ENCODE results near the gene EXOSC9. TPM values are rescaled to one million over a fixed set of nuclear protein-coding genes. Genes with fewer than 3 reads are reported as not detected.

The EXOSC9 gene
- total and polyA plus RNA-seq, 4 donors = 5.3 to 20.0 (median 10.0) TPM

GRCh38 chr4:121777625-121778024, 23.5 kb upstream of the EXOSC9 start (continued):
- TF ChIP-seq REST (IDR thresholded peaks at IDR 0.05) (no peak), FOXA2 (IDR thresholded peaks at IDR 0.05) (no peak), TAF1 (conservative IDR thresholded peaks at IDR 0.05) (no peak), EGR1 (IDR thresholded peaks at IDR 0.05; ENCODE audit: low read depth in 2 of 2) (no peak)

DNA sequence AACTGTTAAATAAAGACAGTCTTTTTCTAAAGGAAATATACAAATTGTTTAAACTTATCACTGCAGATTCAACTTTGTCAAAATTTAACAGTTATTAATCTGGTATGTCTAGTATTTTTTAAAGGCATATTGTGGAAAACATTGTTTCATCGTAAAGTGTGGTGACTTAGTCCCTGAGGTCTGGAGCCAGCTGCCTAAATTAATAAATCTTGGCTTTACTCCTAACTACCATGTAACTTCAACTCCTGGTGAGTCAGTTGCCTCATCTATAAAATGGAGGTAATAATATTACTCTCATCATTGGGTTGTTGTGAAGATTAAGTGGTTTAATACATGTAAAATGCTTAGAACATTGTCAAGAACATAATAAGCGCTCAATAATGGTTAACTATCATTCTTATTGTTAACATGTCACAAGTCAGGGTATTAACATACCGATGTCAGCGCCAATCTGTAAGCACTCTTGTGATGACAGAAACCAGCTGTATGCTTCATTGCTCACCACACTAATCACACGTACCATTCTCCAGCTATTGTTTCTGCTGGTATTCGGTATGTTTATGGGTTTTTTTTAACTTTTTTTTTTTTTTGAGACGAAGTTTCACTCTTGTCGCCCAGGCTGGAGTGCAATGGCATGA, 22.0 kb upstream of the EXOSC9 start:
- DNase-seq (ENCODE audit: low spot score) = no peak
- Histone ChIP-seq H3K4me3 (ENCODE audit: low read depth in 1 of 3, low read length in 3 of 3) (no peak overlapping the region), H3K4me1 (ENCODE audit: control insufficient read depth in 4 of 4, insufficient read depth in 4 of 4, low read length in 3 of 4) (no peaks in the 10 kb centered on the region), H3K27me3 (ENCODE audit: control insufficient read depth in 4 of 4, insufficient read depth in 4 of 4, low read length in 3 of 4) (no peaks in the 10 kb centered on the region), H3K9me3 (ENCODE audit: control insufficient read depth in 4 of 4, low read length in 3 of 4) (peaks cover 0 to under 1% (median 0%) of the 10 kb centered on the region in 4 donors), H3K36me3 (ENCODE audit: control insufficient read depth in 4 of 4, insufficient read depth in 3 of 4, low read depth in 1 of 4, low read length in 3 of 4) (no peaks in the 10 kb centered on the region), H3K27ac (ENCODE audit: low read depth in 1 of 2, low read length in 2 of 2) (no peak overlapping the region), H3K9ac (ENCODE audit: low read depth in 1 of 2, low read length in 2 of 2) (no peak overlapping the region)
- 81% methylated on average over 8 of the region's 8 CpGs for WGBS
- TF ChIP-seq FOXA2 (IDR thresholded peaks at IDR 0.05) (no peak), EGR1 (IDR thresholded peaks at IDR 0.05; ENCODE audit: low read depth in 2 of 2) (no peak), NR2F2 (IDR thresholded peaks at IDR 0.05) (no peak), SP1 (IDR thresholded peaks at IDR 0.05) (no peak), HNF4A (conservative IDR thresholded peaks at IDR 0.05) (no peak), FOXA1 (IDR thresholded peaks at IDR 0.05) (no peak), REST (IDR thresholded peaks at IDR 0.05) (no peak), JUND (IDR thresholded peaks at IDR 0.05) (no peak), CTCF (IDR thresholded peaks at IDR 0.05; ENCODE audit: low read depth, low read length, missing input control) (no peak), HNF4G (IDR thresholded peaks at IDR 0.05) (no peak), YY1 (IDR thresholded peaks at IDR 0.05) (no peak), TAF1 (conservative IDR thresholded peaks at IDR 0.05) (no peak), RAD21 (IDR thresholded peaks at IDR 0.05) (no peak), ZBTB33 (IDR thresholded peaks at IDR 0.05) (no peak), RXRA (IDR thresholded peaks at IDR 0.05) (no peak)
- TF ChIP-seq, protein P1, sequence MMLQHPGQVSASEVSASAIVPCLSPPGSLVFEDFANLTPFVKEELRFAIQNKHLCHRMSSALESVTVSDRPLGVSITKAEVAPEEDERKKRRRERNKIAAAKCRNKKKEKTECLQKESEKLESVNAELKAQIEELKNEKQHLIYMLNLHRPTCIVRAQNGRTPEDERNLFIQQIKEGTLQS (IDR thresholded peaks at IDR 0.05) = no peak
- TF ChIP-seq, protein P2, sequence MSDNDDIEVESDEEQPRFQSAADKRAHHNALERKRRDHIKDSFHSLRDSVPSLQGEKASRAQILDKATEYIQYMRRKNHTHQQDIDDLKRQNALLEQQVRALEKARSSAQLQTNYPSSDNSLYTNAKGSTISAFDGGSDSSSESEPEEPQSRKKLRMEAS (IDR thresholded peaks at IDR 0.05) = no peak
